Gastroesophageal sphincter (tissue), 4 donors: ENCODE measurements around the gene BPTF. TPM values are rescaled to one million over a fixed set of nuclear protein-coding genes. Genes with fewer than 3 reads are reported as not detected.
"Not testable (repeated sequence)": the region's sequence is repeated elsewhere in the genome, so short reads cannot be mapped to it uniquely, and the experiment has no call there.

Source experiments
- ATAC-seq: fragments of 150-250 bp; one replicate; pipeline ENCODE4 v1.9.1; 2016; ENCODE audit warnings: mild to moderate bottlenecking, moderate library complexity
- H3K27ac ChIP-seq, 4 donors: fragments of 200-600 bp; sonication (generic) in 3 of 4; 1 replicate in 3 of 4; 2 replicates in 1 of 4; pipeline ENCODE4 v1.5.1; 2016 to 2019
- H3K27me3 ChIP-seq: fragments of 200-600 bp; sonication (generic); one replicate; pipeline ENCODE4 v1.5.1; 2019
- H3K36me3 ChIP-seq, 2 donors: fragments of 200-600 bp; sonication (generic); one replicate each; pipeline ENCODE4 v1.5.1; 2019; ENCODE audit warnings: control low read depth in 1 of 2
- H3K4me1 ChIP-seq, 3 donors: fragments of 200-600 bp; sonication (generic); 1 replicate in 2 of 3; 2 replicates in 1 of 3; pipeline ENCODE4 v1.5.1; 2016 to 2019; ENCODE audit warnings: control low read depth in 2 of 3
- H3K4me3 ChIP-seq, 2 donors: fragments of 200-600 bp; sonication (generic); one replicate each; pipeline ENCODE4 v1.5.1; 2019; ENCODE audit warnings: mild to moderate bottlenecking in 1 of 2, moderate library complexity in 1 of 2
- H3K9me3 ChIP-seq, 3 donors: fragments of 200-600 bp; sonication (generic); one replicate each; pipeline ENCODE4 v1.5.1; 2017 to 2019; ENCODE audit warnings: control low read depth in 2 of 3
- CTCF ChIP-seq, 4 experiments: fragments of 200-600 bp in 2 of 4; fragments of 450-650 bp in 2 of 4; sonication (generic) in 1 of 4; IDR thresholded peaks; one replicate each; pipeline ENCODE4 v1.5.1; 2017 to 2019; ENCODE audit warnings: antibody characterized with exemption in 4 of 4, mild to moderate bottlenecking in 2 of 4, moderate library complexity in 2 of 4
- EP300 ChIP-seq: sonication (generic); formaldehyde crosslinking; IDR thresholded peaks from one replicate; pipeline ENCODE4 v1.6.1; 2017; ENCODE audit warnings: antibody characterized with exemption, mild to moderate bottlenecking
- POLR2A ChIP-seq, 2 donors: fragments of 450-650 bp; IDR thresholded peaks; one replicate each; pipeline ENCODE4 v1.6.1; 2017; ENCODE audit warnings: antibody characterized with exemption in 2 of 2, mild to moderate bottlenecking in 2 of 2, moderate library complexity in 1 of 2
- POLR2AphosphoS5 ChIP-seq: sonication (generic); formaldehyde crosslinking; IDR thresholded peaks from one replicate; pipeline ENCODE4 v1.6.1; 2017; ENCODE audit warnings: antibody characterized with exemption
- WGBS, 2 donors: methylation state at CpG; one replicate each; pipeline ENCODE4 v1.1.5; 2018; ENCODE audit warnings: low coverage in 1 of 2; 5-methylcytosine and 5-hydroxymethylcytosine counted together
- total RNA-seq, 4 donors: library from RNA; depleted of rRNA; stranded (reverse); fragments of >200 nt; gene quantifications; one replicate each; pipeline ENCODE4 v1.1.0, GENCODE V29; 2016

The BPTF gene
- total RNA-seq, 4 donors from 2014 or later = 55.5 to 74.5 (median 68.3) TPM

GRCh38 chr17:67818110-67819002, 6.9 kb upstream of the BPTF start:
- no peaks in the 10 kb centered on the region for H3K27me3 ChIP-seq
- no peak overlapping the region for H3K27ac ChIP-seq
- H3K9me3 ChIP-seq = no peaks in the 10 kb centered on the region
- H3K36me3 ChIP-seq = no peaks in the 10 kb centered on the region
- no peak overlapping the region for H3K4me3 ChIP-seq
- no peak for TF ChIP-seq POLR2AphosphoS5
- TF ChIP-seq CTCF (IDR thresholded peaks at IDR 0.05) = no peak
- TF ChIP-seq POLR2A (IDR thresholded peaks at IDR 0.05) = no peak
- TF ChIP-seq EP300 = no peak
- ATAC-seq = no peak
- WGBS, 2 donors = 57 to 62% methylated on average over 5 of the region's 7 CpGs
- no peaks in the 10 kb centered on the region for H3K4me1 ChIP-seq

GRCh38 chr17:67819722-67820121, 5.6 kb upstream of the BPTF start:
- ATAC-seq = no peak
- 94 to 100% methylated on average over 5 of the region's 5 CpGs for WGBS, 2 donors
- Histone ChIP-seq H3K4me1 (peaks cover 0 to 4% (median 0%) of the 10 kb centered on the region in 3 donors), H3K27me3 (no peaks in the 10 kb centered on the region), H3K36me3 (no peaks in the 10 kb centered on the region), H3K9me3 (no peaks in the 10 kb centered on the region), H3K4me3 (no peak overlapping the region), H3K27ac (no peak overlapping the region)
- no peak for TF ChIP-seq CTCF (IDR thresholded peaks at IDR 0.05)
- no peak for TF ChIP-seq POLR2A (IDR thresholded peaks at IDR 0.05)
- TF ChIP-seq EP300 = no peak
- TF ChIP-seq POLR2AphosphoS5 = no peak

GRCh38 chr17:67821871-67822367, 3.4 kb upstream of the BPTF start:
- no peak for TF ChIP-seq CTCF (IDR thresholded peaks at IDR 0.05)
- TF ChIP-seq POLR2AphosphoS5 = no peak
- no peak for TF ChIP-seq EP300
- TF ChIP-seq POLR2A (IDR thresholded peaks at IDR 0.05) = no peak
- Histone ChIP-seq H3K27ac (no peak overlapping the region), H3K9me3 (no peaks in the 10 kb centered on the region), H3K4me1 (peaks cover 0 to 11% (median 0%) of the 10 kb centered on the region in 3 donors), H3K4me3 (no peak overlapping the region), H3K36me3 (no peaks in the 10 kb centered on the region), H3K27me3 (no peaks in the 10 kb centered on the region)
- WGBS, 2 donors = 84 to 90% methylated on average over 10 to 12 of the region's 12 CpGs
- ATAC-seq = no peak

- not testable (repeated sequence) for H3K9me3 ChIP-seq, H3K27me3 ChIP-seq, H3K36me3 ChIP-seq
- peak; percentile 80 for ATAC-seq
- 1% methylated on average over 16 of the region's 94 CpGs; no CpG with 5 or more reads in 1 of the 2 donors for WGBS, 2 donors
- Histone ChIP-seq H3K4me3 (peak overlapping the region; percentile 82 to 90), H3K4me1 (peaks cover 5 to 51% (median 15%) of the 10 kb centered on the region in 3 donors), H3K27ac (peak overlapping the region; percentile 94 to 98 (median 97))
Observed at GRCh38 chr17:67825627-67826601, 611 bp downstream of the BPTF start.

- Histone ChIP-seq H3K4me3 (no peak overlapping the region), H3K27me3 (no peaks in the 10 kb centered on the region), H3K9me3 (no peaks in the 10 kb centered on the region), H3K36me3 (no peaks in the 10 kb centered on the region), H3K4me1 (peaks cover 5 to 77% (median 15%) of the 10 kb centered on the region in 3 donors), H3K27ac (no peak overlapping the region)
- TF ChIP-seq POLR2AphosphoS5 = no peak
- WGBS, 2 donors = 20 to 40% methylated on average over 7 of the region's 7 CpGs
- ATAC-seq = no peak
Observed at GRCh38 chr17:67829331-67829730, 4.0 kb downstream of the BPTF start.
